HFFc6 (cell line): ENCODE measurements around the gene KRTAP4-2. TPM values are rescaled to one million over a fixed set of nuclear protein-coding genes. Genes with fewer than 3 reads are reported as not detected.

Experiments
- DNase-seq: peaks from one replicate; pipeline ENCODE4 v3.0.0-alpha.2; 2018
- H3K27ac Mint-ChIP-seq: 2 replicates; pipeline ENCODE4 v1.8.0; 2020; ENCODE audit warnings: mild to moderate bottlenecking, mixed read lengths
- H3K27me3 Mint-ChIP-seq: 2 replicates; pipeline ENCODE4 v1.8.0; 2021; ENCODE audit warnings: mild to moderate bottlenecking, moderate library complexity, mixed read lengths; ENCODE audit not compliant: insufficient read depth
- H3K36me3 Mint-ChIP-seq: 2 replicates; pipeline ENCODE4 v1.8.0; 2021; ENCODE audit warnings: low read depth, mixed read lengths
- H3K4me1 Mint-ChIP-seq: 2 replicates; pipeline ENCODE4 v1.8.0; 2020; ENCODE audit warnings: low read depth, mixed read lengths
- H3K4me3 Mint-ChIP-seq: 2 replicates; pipeline ENCODE4 v1.8.0; 2020; ENCODE audit warnings: mild to moderate bottlenecking, moderate library complexity, mixed read lengths
- H3K9me3 Mint-ChIP-seq: 2 replicates; pipeline ENCODE4 v1.8.0; 2020; ENCODE audit warnings: mild to moderate bottlenecking, mixed read lengths
- CTCF ChIP-seq: fragments of 200-600 bp; sonication (generic); IDR thresholded peaks from 2 replicates; pipeline ENCODE4 v1.5.0; 2021; ENCODE audit warnings: antibody characterized with exemption, mild to moderate bottlenecking
- total RNA-seq, 6 experiments: library from RNA; stranded (reverse); fragmentation: NEBNext Ultra II Directional; extraction: Animal tissue kit (Norgen Biotek cat#: 25700); gene quantifications; 2 replicates in 1 of 6; 3 replicates in 5 of 6; pipeline ENCODE4 v1.2.3, GENCODE V29; 2021

KRTAP4-2 gene
- total RNA-seq, 6 experiments from 2014 or later: not detected

- no peak for DNase-seq
- peaks cover 12% of the 10 kb centered on the region for H3K27me3 Mint-ChIP-seq
- no peak overlapping the region for H3K27ac Mint-ChIP-seq
- no peak for TF ChIP-seq CTCF
- H3K4me3 Mint-ChIP-seq: no peak overlapping the region
- H3K4me1 Mint-ChIP-seq: peaks cover 11% of the 10 kb centered on the region
- no peaks in the 10 kb centered on the region for H3K36me3 Mint-ChIP-seq
- peaks cover 5% of the 10 kb centered on the region; the same call in 1 of the 2 replicates for H3K9me3 Mint-ChIP-seq
Measured at GRCh38 chr17:41185001-41185400, 7.0 kb upstream of the KRTAP4-2 start.

- Mint-ChIP-seq H3K9me3 (peaks cover 5% of the 10 kb centered on the region; the same call in 1 of the 2 replicates), H3K36me3 (no peaks in the 10 kb centered on the region), H3K4me3 (no peak within 1 kb of the TSS), H3K27ac (no peak within 1 kb of the TSS), H3K27me3 (peaks cover 12% of the 10 kb centered on the region), H3K4me1 (peaks cover 15% of the 10 kb centered on the region)
- DNase-seq: no peak
- TF ChIP-seq CTCF: no peak
Measured at GRCh38 chr17:41184480-41184961, 6.5 kb upstream of the KRTAP4-2 start, which contains the start of gene KRTAP4-1. KRTAP4-1 (minus strand) TSS chr17:41184911; CDS start chr17:41184854, 57 bp downstream.

- H3K27ac Mint-ChIP-seq: peak overlapping the region; percentile 68
- TF ChIP-seq CTCF: no peak
- no peaks in the 10 kb centered on the region for H3K9me3 Mint-ChIP-seq
- DNase-seq: peak; percentile 15
- H3K36me3 Mint-ChIP-seq: no peaks in the 10 kb centered on the region
- H3K27me3 Mint-ChIP-seq: peaks cover 1% of the 10 kb centered on the region; the same call in 1 of the 2 replicates
- H3K4me3 Mint-ChIP-seq: no peak overlapping the region
- peaks cover 30% of the 10 kb centered on the region for H3K4me1 Mint-ChIP-seq
Measured at GRCh38 chr17:41178843-41179616, 1.0 kb upstream of the KRTAP4-2 start.

GRCh38 chr17:41178341-41178740 lies 320 bp upstream of the KRTAP4-2 start:
- Mint-ChIP-seq H3K36me3 (no peaks in the 10 kb centered on the region), H3K27ac (peak overlapping the region; percentile 68), H3K4me3 (no peak overlapping the region), H3K4me1 (peaks cover 30% of the 10 kb centered on the region), H3K9me3 (no peaks in the 10 kb centered on the region), H3K27me3 (peaks cover 2% of the 10 kb centered on the region; the same call in 1 of the 2 replicates)
- TF ChIP-seq CTCF: no peak
- DNase-seq: peak; percentile 53

GRCh38 chr17:41176744-41177387 lies 1.2 kb downstream of the KRTAP4-2 start:
- no peak for DNase-seq
- no peaks in the 10 kb centered on the region for H3K36me3 Mint-ChIP-seq
- TF ChIP-seq CTCF: no peak
- H3K4me1 Mint-ChIP-seq: peaks cover 34% of the 10 kb centered on the region
- H3K4me3 Mint-ChIP-seq: no peak overlapping the region
- H3K27me3 Mint-ChIP-seq: peaks cover 1% of the 10 kb centered on the region; the same call in 1 of the 2 replicates
- H3K27ac Mint-ChIP-seq: no peak overlapping the region
- no peaks in the 10 kb centered on the region for H3K9me3 Mint-ChIP-seq
